ENCODE data around the gene FAM149A.

The FAM149A gene

DNA sequence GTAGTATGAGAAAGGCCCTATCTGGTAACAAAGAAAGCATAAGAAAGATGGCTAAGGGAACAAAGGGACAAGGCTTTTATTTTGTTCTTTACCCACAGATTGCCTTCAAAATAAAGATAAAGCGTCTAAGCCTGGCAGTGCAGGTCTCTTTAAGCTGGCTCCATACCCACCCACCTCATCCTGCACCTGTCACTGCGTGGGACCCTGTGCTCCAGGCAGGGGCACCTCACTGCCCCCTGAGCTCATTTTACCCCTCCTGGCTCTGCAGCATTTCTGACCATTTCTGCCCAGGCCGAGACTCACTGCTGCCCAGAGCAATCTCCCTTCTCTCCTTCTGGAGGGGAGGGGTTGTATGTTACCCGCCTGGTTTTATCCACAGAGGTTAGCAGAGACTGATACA is 85.2 kb downstream of the FAM149A start:
- TF ChIP-seq, protein P1, sequence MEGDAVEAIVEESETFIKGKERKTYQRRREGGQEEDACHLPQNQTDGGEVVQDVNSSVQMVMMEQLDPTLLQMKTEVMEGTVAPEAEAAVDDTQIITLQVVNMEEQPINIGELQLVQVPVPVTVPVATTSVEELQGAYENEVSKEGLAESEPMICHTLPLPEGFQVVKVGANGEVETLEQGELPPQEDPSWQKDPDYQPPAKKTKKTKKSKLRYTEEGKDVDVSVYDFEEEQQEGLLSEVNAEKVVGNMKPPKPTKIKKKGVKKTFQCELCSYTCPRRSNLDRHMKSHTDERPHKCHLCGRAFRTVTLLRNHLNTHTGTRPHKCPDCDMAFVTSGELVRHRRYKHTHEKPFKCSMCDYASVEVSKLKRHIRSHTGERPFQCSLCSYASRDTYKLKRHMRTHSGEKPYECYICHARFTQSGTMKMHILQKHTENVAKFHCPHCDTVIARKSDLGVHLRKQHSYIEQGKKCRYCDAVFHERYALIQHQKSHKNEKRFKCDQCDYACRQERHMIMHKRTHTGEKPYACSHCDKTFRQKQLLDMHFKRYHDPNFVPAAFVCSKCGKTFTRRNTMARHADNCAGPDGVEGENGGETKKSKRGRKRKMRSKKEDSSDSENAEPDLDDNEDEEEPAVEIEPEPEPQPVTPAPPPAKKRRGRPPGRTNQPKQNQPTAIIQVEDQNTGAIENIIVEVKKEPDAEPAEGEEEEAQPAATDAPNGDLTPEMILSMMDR (IDR thresholded peaks at IDR 0.05; ENCODE audit: insufficient read depth, low read length, missing control alignments) = no peak
- POLR2A ChIA-PET = no interaction called here
- DNase-seq (ENCODE audit: low read depth, low spot score) = no peak
- CTCF ChIA-PET = no interaction called here
- no peak overlapping the region for H3K4me3 ChIP-seq (ENCODE audit: low read depth, low read length)

DNA sequence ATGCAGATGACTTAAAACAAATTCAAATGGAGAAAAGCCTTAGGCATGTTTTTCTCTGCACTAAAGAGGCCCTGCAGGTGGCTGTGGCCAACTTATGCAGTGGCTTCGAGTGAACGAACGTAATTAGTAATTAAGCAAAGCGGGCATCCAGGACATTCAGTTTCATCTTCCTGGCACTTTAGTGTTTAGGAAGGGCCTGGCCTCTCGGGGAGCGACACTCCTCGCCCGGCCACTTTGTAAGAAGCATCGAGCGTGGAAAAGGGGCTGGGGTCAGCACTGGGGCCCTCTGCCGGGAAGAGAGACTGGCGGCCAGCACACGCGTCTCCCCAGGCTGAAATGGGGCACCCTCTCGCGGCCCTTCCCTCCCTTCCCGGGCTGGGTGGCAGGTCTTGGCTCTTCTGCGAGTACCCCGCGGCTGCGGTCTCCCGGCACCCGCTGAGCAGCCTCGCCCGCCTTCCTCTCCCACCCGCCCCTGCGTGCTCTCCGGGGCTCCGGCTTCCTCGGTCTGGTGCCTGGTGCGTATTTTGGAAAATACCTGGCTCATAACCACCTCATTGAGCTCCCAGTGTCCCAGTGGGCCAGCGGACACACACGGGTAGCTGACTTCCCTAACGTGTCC is 86.2 kb downstream of the FAM149A start:
- H3K4me3 ChIP-seq (ENCODE audit: low read depth, low read length) = peak overlapping the region; percentile 79
- ChIA-PET POLR2A (interaction anchor here (0.6 to 1.2 kb wide), 2 partner anchors 13 to 36 kb away, joined by 4 to 5 read pairs; no protein-coding TSS in a partner anchor), CTCF (interaction anchor here (1.2 to 2.1 kb wide), 2 partner anchors 53 to 106 kb away, joined by 3 to 5 read pairs; no protein-coding TSS in a partner anchor)
- DNase-seq (ENCODE audit: low read depth, low spot score) = no peak
- TF ChIP-seq, protein P1 (IDR thresholded peaks at IDR 0.05; ENCODE audit: insufficient read depth, low read length, missing control alignments) = peak; percentile 1

DNA sequence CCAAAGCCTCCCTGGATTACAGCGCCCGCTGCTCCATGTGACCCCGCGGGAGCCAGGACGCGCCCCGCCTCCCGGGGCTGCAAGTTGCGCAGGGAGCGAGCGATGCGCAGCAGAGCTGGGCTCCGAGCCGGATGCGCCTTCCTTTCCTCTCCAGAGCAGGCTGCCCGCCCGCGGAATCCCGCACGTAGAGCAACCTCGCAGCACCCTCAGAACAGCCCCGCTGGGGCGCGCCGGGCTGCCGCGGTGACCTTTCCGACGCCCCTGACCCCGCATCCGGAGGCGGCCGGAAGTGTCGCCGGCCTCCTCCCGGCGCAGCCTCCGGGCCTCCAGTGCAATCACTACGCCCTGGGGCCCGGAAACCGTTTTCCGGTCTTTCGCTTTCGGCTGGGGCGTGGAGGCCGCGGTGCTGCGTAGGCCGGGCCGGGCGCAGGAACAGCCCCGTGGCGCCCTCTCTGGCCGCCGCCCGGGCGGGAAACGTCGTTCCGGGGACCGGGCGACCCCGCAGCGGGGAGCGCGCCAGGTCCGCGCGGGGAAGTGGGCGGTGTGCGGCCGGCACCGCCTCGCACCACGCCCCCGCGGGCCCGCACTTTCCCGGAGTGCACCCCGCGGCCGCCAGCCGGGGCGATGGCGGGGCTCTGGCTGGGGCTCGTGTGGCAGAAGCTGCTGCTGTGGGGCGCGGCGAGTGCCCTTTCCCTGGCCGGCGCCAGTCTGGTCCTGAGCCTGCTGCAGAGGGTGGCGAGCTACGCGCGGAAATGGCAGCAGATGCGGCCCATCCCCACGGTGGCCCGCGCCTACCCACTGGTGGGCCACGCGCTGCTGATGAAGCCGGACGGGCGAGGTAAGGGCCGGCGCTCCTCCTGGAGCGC is 86.9 kb downstream of the FAM149A start, which contains the start of gene CYP4V2:
Gene CYP4V2 (plus strand): TSS at position 368 of the 866 bp plus-strand sequence. CDS start 257 bp downstream, at position 625.
- ChIA-PET CTCF (interaction anchor here (1.2 to 2.1 kb wide), 4 partner anchors 11 to 105 kb away, joined by 3 to 5 read pairs (median 4); no protein-coding TSS in a partner anchor), POLR2A (interaction anchor here (0.6 to 1.2 kb wide), 3 partner anchors 13 to 684 kb away, joined by 3 to 5 read pairs (median 4); no protein-coding TSS in a partner anchor)
- TF ChIP-seq, protein P1 (IDR thresholded peaks at IDR 0.05; ENCODE audit: insufficient read depth, low read length, missing control alignments) = peak; percentile 47

DNA sequence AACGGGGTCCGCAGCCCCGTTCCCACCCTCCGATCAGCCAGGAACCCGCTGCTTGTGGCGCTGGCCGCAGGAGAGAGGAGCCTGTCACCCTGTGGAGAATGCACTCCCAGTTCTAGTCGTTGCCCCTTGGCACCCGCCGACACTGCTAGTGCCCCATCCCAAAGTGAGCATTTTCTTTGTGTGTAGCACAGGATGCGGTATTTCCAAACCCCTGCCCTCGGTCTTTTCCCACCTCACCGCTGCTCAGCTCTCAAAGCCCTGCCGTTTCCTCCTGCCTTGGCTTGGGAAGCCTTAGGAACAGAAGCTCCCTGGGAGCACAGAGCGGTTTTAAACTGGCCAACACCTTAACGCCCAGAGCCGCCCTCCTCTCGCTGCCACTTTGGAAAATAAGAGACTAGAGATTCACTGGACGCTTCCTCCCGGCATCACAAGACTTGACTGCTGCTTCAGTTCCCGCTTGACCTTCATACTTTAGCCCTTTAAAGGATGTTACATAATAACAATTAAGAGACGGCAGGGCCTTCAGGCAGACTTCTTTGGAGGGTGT is 87.6 kb downstream of the FAM149A start:
- ChIA-PET CTCF (interaction anchor here (1.4 to 2.1 kb wide), 3 partner anchors 10 to 55 kb away, joined by 4 to 5 read pairs (median 5); no protein-coding TSS in a partner anchor), POLR2A (interaction anchor here (0.6 kb wide), 1 partner anchor 685 kb away, joined by 3 read pairs; no protein-coding TSS in a partner anchor)
- DNase-seq (ENCODE audit: low read depth, low spot score) = no peak
- H3K4me3 ChIP-seq (ENCODE audit: low read depth, low read length) = peak overlapping the region; percentile 79
- TF ChIP-seq, protein P1 (IDR thresholded peaks at IDR 0.05; ENCODE audit: insufficient read depth, low read length, missing control alignments) = no peak

More for the DNA sequence above, 86.9 kb downstream of the FAM149A start, which contains the start of gene CYP4V2:
- H3K4me3 ChIP-seq (ENCODE audit: low read depth, low read length) = peak within 1 kb of the TSS; percentile 79
- no peak for DNase-seq (ENCODE audit: low read depth, low spot score)

DNA sequence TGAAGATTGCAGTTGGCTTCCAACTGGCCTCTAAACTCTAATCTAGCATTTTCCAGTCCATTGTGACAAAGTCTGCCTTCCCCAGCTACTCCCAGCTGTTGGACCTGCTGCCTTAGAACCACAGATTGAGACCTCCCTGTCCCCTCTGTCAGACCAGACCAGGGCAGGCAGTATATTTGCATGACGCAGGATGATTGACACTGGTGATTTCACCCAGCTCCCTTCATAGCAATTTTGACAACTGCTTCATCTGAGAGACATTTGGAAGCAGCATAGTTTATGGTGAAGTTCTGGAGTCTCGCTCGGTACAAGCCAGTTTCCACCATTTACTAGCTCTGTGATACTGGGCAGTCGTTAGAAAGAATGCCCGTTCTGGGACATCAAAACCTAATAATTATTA is 89.3 kb downstream of the FAM149A start:
- no peak overlapping the region for H3K4me3 ChIP-seq (ENCODE audit: low read depth, low read length)
- TF ChIP-seq, protein P1 (IDR thresholded peaks at IDR 0.05; ENCODE audit: insufficient read depth, low read length, missing control alignments) = no peak
- POLR2A ChIA-PET = no interaction called here
- no peak for DNase-seq (ENCODE audit: low read depth, low spot score)
- CTCF ChIA-PET = interaction anchor here (1.1 kb wide), 1 partner anchor 393 kb away, joined by 3 read pairs; no protein-coding TSS in a partner anchor
